Measurements from ENCODE around the gene KIAA0753.

KIAA0753 gene

DNA sequence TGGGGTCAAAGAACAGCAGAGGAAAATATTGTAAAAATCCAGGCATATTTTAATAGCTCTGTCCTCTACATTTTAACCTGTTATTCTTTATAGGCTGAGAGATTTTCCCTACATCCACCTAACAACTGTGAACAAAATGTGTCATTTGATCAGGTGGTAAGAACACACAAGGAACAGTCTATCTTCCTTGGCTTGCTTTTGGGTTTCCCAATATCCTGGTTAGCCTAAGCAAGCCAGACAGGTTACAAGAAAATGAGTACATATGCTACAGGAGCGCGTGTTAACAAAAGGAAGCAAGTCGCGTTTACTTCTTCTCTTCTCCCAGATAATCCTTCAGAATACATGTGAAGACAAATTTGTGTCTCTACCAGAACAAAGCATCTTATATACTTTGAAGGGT, 53.2 kb downstream of the KIAA0753 start:
- DNase-seq (ENCODE audit: extremely low read depth, low read depth), result no peak
- TF ChIP-seq, protein P1, sequence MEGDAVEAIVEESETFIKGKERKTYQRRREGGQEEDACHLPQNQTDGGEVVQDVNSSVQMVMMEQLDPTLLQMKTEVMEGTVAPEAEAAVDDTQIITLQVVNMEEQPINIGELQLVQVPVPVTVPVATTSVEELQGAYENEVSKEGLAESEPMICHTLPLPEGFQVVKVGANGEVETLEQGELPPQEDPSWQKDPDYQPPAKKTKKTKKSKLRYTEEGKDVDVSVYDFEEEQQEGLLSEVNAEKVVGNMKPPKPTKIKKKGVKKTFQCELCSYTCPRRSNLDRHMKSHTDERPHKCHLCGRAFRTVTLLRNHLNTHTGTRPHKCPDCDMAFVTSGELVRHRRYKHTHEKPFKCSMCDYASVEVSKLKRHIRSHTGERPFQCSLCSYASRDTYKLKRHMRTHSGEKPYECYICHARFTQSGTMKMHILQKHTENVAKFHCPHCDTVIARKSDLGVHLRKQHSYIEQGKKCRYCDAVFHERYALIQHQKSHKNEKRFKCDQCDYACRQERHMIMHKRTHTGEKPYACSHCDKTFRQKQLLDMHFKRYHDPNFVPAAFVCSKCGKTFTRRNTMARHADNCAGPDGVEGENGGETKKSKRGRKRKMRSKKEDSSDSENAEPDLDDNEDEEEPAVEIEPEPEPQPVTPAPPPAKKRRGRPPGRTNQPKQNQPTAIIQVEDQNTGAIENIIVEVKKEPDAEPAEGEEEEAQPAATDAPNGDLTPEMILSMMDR (IDR thresholded peaks at IDR 0.05; ENCODE audit: low read depth, low read length), result no peak

DNA sequence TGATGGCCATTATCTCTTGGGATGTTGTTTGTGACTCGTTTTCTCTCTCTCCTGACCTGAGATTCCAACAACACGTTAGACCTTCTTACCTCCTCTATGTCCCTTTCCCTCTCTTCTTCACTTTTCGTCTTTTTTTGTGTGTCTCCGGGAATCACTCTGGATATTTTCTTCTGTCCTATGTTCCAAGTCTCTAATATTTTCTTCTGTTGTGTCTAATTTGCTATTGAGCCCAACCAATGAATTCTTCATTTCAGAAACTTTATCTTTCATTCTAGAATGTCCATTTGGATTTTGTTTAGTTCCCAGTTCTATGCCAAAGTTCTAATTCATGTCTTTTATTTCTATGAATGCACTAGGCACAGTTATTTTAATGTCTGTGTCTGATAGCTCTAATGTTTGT, 57.1 kb downstream of the KIAA0753 start:
- TF ChIP-seq, protein P1 (IDR thresholded peaks at IDR 0.05; ENCODE audit: low read depth, low read length), result no peak
- DNase-seq (ENCODE audit: extremely low read depth, low read depth), result no peak

DNA sequence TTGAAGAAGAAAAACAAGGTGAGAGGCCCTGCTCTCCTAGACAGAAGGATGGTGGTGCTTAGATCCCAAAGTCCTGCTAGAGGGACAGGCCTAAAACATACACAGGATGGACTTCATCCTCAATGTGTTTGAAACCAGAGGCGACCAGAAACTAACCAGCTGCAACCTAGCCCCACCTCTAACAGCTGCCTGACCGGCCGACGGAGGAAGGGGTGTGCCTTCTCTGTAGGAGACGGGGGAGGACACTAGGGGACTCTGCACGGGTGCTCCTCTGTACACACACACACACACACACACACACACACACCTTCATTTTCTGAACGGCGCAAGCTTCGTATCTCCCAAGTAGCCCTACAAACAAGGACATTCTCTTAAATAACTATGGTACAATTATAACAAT, 59.9 kb downstream of the KIAA0753 start:
- DNase-seq (ENCODE audit: extremely low read depth, low read depth), result no peak
- TF ChIP-seq, protein P1 (IDR thresholded peaks at IDR 0.05; ENCODE audit: low read depth, low read length), result no peak

DNA sequence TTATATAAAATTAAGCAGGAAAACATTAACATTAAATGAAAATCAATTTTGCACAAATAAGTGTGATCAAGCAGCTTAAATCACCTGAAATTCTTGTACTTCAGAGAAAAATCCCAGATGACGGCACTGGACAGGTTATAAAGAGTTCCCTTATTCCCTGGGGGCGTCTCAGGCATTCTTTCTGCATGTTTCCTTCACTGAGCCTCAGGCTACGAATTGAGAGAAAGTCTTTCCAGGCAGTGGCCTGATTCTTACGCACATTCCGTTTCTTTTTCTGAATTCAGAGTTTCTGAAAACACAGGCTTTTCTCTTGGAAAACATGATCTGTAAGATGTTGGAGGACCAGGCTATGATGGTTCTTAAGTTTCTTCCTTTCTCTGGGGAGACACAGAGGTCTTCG, 62.0 kb downstream of the KIAA0753 start:
- DNase-seq (ENCODE audit: extremely low read depth, low read depth), result no peak
- TF ChIP-seq, protein P1 (IDR thresholded peaks at IDR 0.05; ENCODE audit: low read depth, low read length), result no peak

- no peak for DNase-seq (ENCODE audit: extremely low read depth, low read depth)
- TF ChIP-seq, protein P1 (IDR thresholded peaks at IDR 0.05; ENCODE audit: low read depth, low read length), result no peak
Measured at GRCh38 chr17:6577686-6578263, 62.7 kb downstream of the KIAA0753 start.

- TF ChIP-seq, protein P1 (IDR thresholded peaks at IDR 0.05; ENCODE audit: low read depth, low read length), result no peak
- no peak for DNase-seq (ENCODE audit: extremely low read depth, low read depth)
Measured at GRCh38 chr17:6576038-6576785, 64.3 kb downstream of the KIAA0753 start.

DNA sequence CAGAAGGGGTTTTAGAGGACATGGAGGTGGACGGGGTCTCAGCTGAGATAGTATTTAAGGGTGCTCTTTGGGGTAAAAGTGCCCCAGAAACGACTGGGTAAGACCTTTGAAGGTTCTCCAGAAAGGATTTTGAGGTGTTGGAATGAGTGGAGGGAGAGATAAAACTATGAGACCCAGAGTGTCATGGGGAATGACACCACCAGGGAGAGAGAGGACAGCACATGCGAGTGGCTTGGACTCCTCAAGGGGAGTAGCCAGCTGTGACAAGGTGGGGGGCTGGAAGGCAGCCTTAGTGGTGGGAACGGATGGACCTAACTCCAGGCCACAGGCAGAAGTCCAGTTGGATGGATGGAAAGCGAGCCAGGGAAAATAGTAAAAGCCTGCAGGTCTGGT, 64.9 kb downstream of the KIAA0753 start:
- no peak for DNase-seq (ENCODE audit: extremely low read depth, low read depth)
- TF ChIP-seq, protein P1 (IDR thresholded peaks at IDR 0.05; ENCODE audit: low read depth, low read length), result no peak
